GM21390 (cell line): Measurements from ENCODE around the gene TRAFD1.
"Not testable (repeated sequence)": the region's sequence is repeated elsewhere in the genome, so short reads cannot be mapped to it uniquely, and the experiment has no call there.

Experiments used
- ATAC-seq: cut with Tn5 transposase; IDR thresholded peaks from one replicate; pipeline ENCODE4 v1.9.1; 2021; ENCODE audit not compliant: unreplicated experiment

Gene TRAFD1

GRCh38 chr12:112158461-112159145 lies 33.2 kb downstream of the TRAFD1 start:
- ATAC-seq, result not testable (repeated sequence)

GRCh38 chr12:112159146-112159541 lies 33.8 kb downstream of the TRAFD1 start:
- ATAC-seq, result no peak

DNA sequence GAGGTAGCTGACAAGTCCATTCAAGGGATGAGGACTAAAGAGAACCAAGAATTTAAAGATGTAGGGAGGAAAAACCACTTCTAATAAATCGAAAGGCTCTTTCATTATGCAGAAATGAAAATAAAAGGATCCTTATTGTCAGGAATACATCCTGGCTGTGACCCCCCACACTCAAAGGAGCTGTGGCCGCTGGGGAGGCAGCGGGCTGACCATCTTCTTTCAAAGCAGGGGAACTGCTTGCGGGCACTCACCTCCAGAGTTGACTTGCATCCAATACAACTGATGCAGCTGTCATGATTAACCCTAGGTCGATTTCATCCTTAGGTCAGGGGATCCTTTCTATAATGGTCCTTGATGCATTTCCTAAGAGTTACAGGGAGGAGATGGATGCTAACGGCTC lies 35.3 kb downstream of the TRAFD1 start:
- ATAC-seq, result no peak

DNA sequence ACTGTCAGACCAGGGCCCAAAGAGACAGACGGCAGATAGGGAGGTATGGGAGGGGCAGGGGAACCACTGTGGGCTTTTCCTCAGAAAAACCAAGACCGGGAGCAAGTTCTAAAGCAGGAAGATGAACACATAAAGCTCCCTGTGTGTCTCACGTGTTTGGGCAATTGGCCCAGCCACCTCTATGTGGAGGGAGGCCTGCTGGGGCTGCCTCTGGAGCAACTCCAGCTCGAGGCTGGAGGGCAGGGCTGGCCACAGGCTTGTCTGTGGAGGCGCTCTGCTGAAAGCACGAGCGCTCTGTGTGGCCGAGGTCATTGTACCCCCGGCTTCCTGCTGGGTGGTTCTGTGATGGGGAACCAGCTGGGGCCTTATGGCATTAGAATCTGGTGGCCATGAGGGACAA lies 36.4 kb downstream of the TRAFD1 start:
- ATAC-seq, result no peak

DNA sequence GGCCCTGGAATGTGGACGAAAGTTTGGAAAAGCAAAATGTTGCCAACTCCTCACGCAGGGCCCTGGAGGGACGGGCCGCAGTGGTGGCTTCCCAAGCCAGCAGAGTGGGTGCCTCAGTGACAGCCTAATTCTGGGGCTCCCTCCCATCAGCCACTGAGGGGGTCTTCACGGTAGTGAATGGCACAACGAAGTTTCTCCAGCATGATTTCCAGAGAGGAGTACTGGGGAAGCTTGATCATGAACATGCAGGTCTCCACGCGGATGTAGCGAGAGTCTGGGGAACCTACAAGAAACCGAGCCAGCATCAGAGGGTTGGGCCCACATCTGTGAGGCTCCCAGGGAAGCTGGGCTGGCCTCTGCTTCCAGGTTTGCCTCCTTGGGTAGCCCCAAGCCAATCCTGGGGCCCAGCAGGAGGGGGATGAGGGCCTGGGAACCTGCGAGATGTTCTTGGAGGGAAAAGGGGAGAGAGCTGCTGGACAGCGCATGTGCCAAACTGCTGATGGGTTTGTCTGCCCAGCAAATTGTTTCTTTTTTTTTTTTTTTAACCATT lies 37.0 kb downstream of the TRAFD1 start:
- no peak for ATAC-seq

DNA sequence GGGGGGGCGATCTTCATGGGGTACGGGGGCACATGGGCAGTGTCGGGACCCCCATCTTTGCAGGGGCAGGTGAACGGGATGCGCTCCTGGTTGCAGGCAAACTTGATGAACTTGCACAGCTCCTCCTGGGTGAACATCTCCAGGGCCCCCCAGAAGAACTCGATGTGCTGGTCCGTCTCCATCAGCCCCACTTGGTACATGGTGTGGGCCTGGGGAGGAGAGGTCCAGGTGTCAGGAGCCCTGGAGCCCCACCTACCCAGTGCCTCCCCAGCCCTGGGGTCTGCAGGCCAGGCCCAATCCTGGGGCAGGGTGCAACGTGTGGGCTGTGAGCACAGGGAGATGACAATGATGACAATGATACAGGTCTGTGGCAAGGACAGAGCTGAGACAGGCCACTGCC lies 37.7 kb downstream of the TRAFD1 start:
- no peak for ATAC-seq

DNA sequence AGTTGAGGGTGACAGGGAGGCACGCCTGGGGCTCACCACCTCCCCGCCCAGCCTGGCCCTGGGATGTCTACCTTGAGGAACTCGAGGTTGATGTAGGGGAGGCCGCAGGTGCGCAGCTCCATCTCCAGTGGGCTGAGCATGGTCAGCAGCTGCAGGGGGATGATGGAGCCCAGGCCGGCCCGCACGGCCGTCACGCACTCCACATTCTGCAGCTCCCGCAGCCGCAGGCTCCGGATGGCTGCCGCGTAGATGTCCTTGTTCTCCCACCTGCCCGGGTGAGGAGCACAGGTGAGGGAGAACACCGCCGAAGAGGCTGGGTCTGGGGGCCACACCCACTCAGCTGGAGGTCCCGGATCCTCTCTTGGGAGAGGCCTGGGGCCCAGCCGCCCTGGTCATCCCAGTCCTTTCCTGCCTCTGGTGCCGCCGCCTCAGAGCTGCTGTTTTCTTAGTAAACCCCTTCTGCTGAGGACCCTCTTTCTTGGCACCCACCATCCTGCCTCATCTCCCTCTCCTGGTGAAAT lies 38.2 kb downstream of the TRAFD1 start:
- no peak for ATAC-seq

DNA sequence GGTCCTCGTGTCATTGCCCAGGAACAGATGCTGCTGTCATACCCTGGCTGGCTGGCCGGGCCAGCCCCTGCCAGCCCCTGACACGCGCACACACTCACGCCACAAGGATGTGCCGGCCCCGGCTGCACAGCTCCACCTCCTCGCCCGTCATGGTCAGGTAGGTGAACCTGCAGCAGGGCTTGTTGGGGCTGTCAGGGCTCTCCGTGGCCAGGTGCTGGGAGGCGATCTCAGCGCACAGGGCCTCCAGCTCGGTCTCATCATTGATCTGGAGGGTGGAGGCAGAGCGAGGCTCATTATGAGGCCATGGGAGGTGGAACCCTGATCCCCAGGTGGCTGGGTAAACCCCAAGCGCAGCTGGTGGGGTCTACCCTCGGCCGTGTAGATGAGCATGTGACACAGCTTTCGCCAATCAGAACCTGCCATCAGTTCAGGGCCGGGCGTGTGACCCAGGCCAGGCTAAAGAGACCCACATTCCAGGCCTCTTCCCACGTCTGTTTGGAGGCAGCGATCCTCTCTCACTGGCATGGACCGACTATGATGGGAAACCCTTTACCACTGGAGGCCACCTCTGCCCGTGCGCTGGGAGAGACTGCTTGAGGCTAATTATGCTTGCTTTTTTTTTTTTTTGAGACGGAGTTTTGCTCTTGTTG lies 38.8 kb downstream of the TRAFD1 start:
- no peak for ATAC-seq

- no peak for ATAC-seq
Measured at GRCh38 chr12:112165624-112166023, 40.3 kb downstream of the TRAFD1 start.

DNA sequence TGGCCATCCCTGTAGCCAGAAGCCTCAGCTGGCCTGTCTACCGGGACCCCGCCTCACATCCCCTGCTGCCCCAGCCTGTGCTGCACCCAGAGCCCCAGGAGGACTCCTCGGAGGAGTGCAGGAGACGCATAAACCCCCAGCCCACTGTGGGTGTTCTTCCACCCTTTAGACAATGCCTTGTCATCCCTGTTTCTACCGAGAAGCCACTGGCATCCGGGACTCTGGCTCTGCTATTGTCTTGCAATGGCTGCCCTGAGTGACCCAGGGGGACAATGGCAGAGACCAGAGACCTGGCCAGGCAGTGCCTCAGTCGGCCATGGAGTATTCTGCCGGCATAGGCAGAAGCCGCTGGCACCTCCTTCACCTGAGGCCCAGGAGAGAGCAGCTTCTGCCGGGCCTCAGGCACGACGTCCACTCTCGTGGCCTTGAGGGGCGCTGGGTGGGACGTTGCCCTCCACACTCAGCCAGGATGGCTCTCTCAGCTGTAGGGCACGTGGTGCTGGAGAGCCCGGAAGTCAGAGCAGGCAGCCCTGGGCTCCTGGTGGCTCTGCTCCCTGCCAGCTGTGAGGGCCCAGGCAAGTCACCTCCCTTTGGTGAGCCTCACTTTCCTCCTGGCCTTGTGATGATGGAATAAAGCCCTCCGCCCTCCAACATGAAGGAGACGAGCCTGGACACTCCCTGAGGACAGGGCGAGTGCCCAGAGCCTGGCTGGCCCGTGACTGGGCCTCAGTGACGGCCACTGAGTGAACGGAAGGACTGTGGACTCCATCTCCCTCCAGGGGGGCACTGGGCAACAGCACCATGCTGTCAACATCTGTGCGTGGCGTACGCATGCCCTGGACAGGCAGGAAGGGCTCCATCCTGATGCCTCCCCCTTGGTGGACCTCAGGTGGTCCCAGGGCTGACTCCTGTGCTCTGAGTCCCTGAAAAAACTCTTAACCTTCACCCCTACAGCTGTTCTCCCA lies 41.0 kb downstream of the TRAFD1 start:
- ATAC-seq, result no peak

- ATAC-seq, result no peak
Measured at GRCh38 chr12:112167031-112167461, 41.7 kb downstream of the TRAFD1 start.

DNA sequence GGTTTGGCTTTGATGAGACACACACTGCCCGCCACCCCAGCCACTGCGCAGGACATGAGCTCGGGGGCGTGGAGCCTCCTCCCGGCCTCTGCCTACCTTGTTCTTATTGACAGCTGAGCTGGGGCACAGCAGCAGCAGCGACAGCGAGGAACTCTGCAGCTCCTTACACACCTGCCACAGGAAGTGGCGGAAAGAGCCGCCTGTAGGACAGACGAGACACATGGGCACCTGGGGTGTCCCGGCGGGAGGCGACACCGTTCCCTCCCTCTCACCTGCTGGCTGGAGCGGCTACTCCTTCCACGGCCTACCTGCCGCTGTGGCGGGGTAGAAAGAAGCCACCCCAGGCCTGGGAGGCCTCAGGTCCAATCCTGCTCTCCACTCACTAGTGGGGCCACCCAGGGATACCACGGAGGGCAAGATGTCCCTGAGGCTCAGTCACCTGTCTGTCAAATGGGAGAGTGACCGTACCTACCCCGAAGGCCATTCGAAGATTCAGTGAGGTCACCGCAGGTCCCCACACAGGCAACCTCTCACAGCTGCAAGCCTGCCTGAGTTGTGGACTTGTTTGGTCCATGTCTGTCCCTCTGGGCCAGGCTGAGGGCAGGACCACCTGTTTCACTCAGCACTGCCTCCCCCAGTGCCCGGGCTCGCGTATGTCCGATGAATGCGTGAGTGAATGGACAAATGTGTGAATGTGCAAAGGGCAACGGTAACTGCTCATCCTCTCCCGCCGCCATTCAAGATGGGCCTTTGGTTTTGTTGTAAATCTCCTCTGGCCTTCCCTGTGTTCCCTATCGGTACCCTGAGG lies 42.6 kb downstream of the TRAFD1 start:
- ATAC-seq, result no peak

- ATAC-seq, result no peak
Measured at GRCh38 chr12:112168561-112168971, 43.2 kb downstream of the TRAFD1 start.

- no peak for ATAC-seq
Measured at GRCh38 chr12:112169161-112169872, 44.0 kb downstream of the TRAFD1 start.

DNA sequence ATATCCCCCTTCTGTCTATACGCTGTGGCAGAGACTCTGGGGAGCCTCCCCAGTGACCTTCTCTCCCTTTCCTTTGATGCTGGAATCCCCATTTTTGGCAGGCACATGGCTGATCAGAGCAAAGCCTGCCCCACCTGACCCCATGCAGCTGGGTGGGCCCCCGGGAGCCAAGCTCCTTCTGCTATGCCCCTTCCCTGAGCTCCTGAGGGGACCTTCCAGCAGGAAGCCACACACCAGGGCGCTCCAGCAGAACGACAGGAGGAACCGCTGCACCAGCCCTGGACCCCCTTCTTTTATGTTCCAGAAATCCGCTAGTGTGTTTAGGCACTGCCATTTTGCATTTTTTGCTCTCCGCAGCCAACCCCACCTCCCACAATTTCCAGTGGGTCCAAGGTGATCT lies 44.6 kb downstream of the TRAFD1 start:
- no peak for ATAC-seq

DNA sequence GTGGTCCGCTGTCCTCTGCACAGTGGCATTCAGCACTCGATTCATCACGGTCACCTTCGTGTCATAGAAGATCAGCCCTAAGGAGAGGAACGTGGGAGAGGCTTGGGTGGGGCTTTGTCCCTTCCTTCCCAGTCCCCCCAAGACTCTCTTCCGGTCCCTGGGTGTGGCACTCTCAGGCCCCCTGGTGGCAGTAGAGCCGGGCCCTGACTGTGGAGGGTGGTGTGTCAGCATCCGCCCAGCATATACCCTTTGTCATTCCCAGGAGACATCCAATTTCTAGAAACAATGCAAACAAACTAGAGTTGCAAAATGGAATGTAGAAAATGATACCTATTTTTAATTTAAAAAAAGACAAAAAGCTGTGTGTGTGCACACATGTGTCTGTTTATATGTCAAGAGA lies 45.0 kb downstream of the TRAFD1 start:
- ATAC-seq, result no peak

DNA sequence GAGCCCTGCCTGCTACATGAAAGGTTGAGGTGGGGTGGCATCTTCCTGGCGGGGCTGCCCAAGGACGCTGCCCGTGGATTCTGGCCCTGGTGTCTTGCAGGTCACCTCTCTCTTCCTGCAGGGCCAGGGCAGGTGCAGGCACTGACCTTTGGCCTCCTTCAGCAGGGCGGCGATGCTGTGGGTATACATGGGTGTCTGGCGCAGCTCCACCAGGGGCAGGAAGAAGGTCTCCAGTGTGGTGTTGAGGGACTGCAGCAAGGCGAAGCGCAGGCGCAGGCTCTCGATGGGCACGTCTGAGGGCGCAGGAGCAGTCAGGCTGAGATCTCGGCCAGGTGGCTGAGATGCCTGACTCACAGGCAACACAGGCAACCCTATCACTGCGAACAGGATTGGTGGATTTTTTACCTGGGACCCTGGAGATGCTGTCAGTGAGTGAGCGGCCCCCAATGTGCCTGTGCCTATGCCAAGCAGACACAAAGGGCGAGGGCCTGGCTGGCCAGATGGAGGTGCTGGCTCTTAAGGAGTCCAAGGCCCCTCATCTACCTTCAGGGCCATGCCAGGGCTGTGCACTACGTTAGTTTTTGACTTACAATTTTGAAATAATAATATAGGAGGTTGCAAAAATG lies 45.7 kb downstream of the TRAFD1 start:
- no peak for ATAC-seq

DNA sequence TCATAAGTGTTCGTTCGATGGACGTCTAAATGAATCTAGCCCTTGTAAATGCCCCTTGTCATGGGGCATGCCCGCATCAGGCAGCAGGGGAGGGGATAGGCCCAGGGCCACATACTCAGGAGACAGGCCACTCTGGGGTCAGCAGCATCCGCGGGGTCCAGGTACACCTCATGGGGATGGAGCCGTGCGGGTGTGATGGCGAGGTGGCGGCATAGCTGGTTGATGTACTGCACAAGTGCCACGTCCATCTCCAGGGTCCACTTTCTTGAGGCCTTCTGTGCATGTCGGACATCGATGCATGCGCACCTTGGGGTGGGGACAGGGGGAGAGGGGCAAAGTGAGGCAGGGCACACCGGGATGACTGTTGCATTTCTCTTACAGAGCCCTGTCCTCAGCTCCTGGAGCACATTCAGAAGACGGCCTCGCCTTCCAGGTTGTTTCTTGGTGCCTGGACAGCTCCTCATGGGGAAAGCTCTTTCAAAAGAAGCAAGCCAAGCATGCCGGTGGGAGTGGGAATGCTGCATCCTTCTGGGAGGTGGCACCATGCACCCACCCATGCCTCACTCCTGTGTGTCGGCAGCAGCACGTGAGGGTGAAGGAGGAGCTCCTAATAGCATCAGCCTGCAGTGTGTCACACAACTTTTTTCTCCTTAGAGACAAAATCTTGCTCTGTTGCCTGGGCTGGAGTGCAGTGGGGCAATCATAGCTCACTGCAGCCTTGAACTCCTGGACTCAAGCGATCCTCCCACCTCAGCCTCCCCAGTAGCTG lies 47.4 kb downstream of the TRAFD1 start:
- no peak for ATAC-seq
